Activated T-cell treated with anti-CD3 and anti-CD28 coated beads, Interleukin-2, amount 50 U/mL, for 72 hours (primary cell): ENCODE measurements around the gene MAPKAP1. TPM values are rescaled to one million over a fixed set of nuclear protein-coding genes. Genes with fewer than 3 reads are reported as not detected.

Experiments used
- ATAC-seq, 2 donors: fragments of 150-1000 bp; cut with Tn5 transposase; replicated peaks in 1 of 2; 2 replicates each; pipeline ENCODE4 v1.10.0; 2021; ENCODE audit warnings: moderate library complexity in 2 of 2, mild to moderate bottlenecking in 1 of 2
- DNase-seq, 2 donors: peaks; one replicate each; pipeline ENCODE4 v3.0.0; 2021 to 2022; ENCODE audit warnings: mixed read lengths in 1 of 2
- H3K27ac Mint-ChIP-seq: one replicate; pipeline ENCODE4 v1.8.0; 2022; ENCODE audit warnings: mild to moderate bottlenecking, moderate library complexity, mixed read lengths
- H3K27me3 Mint-ChIP-seq: one replicate; pipeline ENCODE4 v1.8.0; 2022; ENCODE audit warnings: low read depth, mixed read lengths
- H3K36me3 Mint-ChIP-seq, 2 donors: one replicate each; pipeline ENCODE4 v1.8.0; 2022; ENCODE audit warnings: mixed read lengths in 2 of 2, mild to moderate bottlenecking in 1 of 2; ENCODE audit not compliant: insufficient read depth in 2 of 2
- H3K4me1 Mint-ChIP-seq: one replicate; pipeline ENCODE4 v1.8.0; 2022; ENCODE audit warnings: low read depth, mixed read lengths
- H3K4me3 Mint-ChIP-seq, 2 donors: one replicate each; pipeline ENCODE4 v1.8.0; 2022; ENCODE audit warnings: mild to moderate bottlenecking in 2 of 2, mixed read lengths in 2 of 2, moderate library complexity in 2 of 2
- H3K9me3 Mint-ChIP-seq, 2 donors: one replicate each; pipeline ENCODE4 v1.8.0; 2022; ENCODE audit warnings: mixed read lengths in 2 of 2
- total RNA-seq, 2 donors: library from RNA; stranded (reverse); gene quantifications; one replicate each; pipeline ENCODE4 v1.2.3, GENCODE V29; 2022

MAPKAP1 gene
- total RNA-seq, 2 donors from 2014 or later = 42.1 to 42.8 TPM

DNA sequence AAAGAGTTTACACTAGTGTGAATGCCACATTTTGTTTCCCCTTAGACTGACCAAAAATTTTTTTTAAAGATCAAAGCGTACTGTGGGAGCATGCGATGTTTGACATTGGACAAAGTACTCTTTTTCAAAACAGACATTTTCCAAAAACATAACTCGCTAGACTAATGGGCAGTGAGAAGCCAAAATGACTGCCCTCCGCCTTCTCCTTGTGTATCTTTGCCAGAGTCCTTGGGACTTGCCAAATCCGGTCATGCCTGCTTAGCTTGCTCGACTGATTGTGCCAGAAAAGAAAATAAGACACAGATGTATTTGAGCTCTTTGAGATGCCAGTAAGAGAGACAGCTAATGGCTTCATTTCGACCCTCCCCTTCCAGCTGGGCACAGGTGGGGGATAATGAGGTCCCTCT, 157.5 kb downstream of the MAPKAP1 start:
- ATAC-seq = no peak
- H3K4me1 Mint-ChIP-seq = no peaks in the 10 kb centered on the region
- no peaks in the 10 kb centered on the region for H3K36me3 Mint-ChIP-seq
- no peaks in the 10 kb centered on the region for H3K27me3 Mint-ChIP-seq
- no peak for DNase-seq
- no peaks in the 10 kb centered on the region for H3K9me3 Mint-ChIP-seq
- H3K27ac Mint-ChIP-seq = no peak overlapping the region
- no peak overlapping the region for H3K4me3 Mint-ChIP-seq

DNA sequence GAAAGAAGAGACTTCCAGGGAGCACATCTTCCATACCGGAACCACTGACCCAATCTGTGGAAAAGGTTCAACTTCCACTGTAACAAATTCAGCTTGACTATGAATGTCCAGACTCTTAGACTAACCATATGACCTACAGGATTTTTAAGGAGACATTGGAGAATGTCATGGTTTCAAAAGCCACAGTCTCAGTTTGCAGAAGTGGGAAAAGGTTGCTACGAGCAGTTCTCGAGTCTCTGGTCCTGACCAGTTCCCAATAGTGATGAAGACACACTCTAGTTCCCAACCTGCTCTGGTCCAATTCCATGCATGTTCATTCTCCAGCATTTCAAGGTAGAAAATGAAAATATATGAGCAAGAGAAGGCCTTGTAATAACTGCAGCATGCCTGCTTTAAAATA, 158.0 kb downstream of the MAPKAP1 start:
- no peaks in the 10 kb centered on the region for H3K36me3 Mint-ChIP-seq
- ATAC-seq (no peak), DNase-seq (no peak)
- no peak overlapping the region for H3K27ac Mint-ChIP-seq
- no peak overlapping the region for H3K4me3 Mint-ChIP-seq
- no peaks in the 10 kb centered on the region for H3K4me1 Mint-ChIP-seq
- H3K9me3 Mint-ChIP-seq = no peaks in the 10 kb centered on the region
- no peaks in the 10 kb centered on the region for H3K27me3 Mint-ChIP-seq

DNA sequence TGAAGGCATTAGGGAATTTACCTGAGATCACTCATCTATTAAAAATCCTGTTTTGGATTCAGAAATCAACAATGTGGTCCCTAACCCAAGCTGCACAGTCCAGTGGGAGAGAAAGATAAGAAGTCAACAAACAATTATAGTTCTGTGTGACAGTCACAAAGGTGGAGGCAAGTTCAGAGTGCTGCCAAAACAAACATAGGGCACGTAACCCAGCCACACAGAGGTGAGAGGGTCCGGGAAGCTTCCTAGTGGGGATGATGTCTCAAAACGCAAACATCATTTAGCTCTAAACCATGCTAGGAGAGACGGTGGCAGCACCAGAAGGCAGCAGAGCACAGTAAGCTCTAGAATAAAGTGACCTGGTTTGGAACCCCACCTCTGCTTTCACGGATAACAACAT, 158.9 kb downstream of the MAPKAP1 start:
- Mint-ChIP-seq H3K4me1 (no peaks in the 10 kb centered on the region), H3K27ac (peak overlapping the region; percentile 22), H3K9me3 (no peaks in the 10 kb centered on the region), H3K4me3 (no peak overlapping the region), H3K27me3 (no peaks in the 10 kb centered on the region), H3K36me3 (no peaks in the 10 kb centered on the region)
- ATAC-seq (no peak), DNase-seq (no peak)

DNA sequence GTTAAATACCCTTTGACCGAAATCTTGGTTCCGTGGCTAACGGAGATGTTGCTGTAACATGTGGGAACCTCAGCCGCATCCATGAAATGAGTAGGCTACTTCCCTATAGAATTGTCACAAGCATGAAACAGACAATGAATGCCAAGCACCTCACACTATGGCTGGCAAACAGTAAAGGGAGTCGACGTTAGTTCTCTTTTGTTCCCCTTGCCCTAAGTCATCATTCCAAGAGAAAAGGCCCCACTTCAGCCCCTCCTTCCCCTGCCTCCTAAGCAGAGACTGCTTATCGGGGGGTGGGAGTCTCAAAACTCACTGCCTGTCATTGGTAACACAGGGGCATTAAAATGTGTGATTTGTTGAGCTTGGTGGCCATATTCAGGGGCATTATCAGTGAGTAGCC, 159.6 kb downstream of the MAPKAP1 start:
- no peak for DNase-seq
- Mint-ChIP-seq H3K36me3 (no peaks in the 10 kb centered on the region), H3K9me3 (no peaks in the 10 kb centered on the region)

DNA sequence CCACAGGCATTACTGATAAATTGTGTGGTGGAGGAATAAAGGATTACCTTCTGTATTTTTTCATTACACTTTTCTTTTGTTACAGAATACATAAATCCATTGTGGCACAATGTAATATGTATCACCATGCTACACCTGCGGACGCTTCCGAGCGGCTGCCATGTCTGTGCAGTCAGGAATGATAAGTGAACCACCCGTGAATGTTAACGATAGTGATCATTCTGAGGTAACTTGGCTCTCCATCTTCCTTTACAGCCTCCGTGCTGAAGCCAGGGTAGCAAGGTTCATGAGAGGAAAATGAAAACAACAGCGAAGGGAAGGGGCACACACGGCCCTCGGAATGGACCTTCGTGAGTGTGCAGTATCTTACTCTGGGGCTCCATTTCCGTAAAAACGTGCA, 161.2 kb downstream of the MAPKAP1 start:
- Mint-ChIP-seq H3K27ac (no peak overlapping the region), H3K36me3 (peaks cover 0 to 2% of the 10 kb centered on the region in 2 donors), H3K9me3 (no peaks in the 10 kb centered on the region)

More for the DNA sequence above, 159.6 kb downstream of the MAPKAP1 start:
- Mint-ChIP-seq H3K27me3 (no peaks in the 10 kb centered on the region), H3K4me1 (no peaks in the 10 kb centered on the region), H3K4me3 (no peak overlapping the region), H3K27ac (no peak overlapping the region)
- ATAC-seq = no peak

DNA sequence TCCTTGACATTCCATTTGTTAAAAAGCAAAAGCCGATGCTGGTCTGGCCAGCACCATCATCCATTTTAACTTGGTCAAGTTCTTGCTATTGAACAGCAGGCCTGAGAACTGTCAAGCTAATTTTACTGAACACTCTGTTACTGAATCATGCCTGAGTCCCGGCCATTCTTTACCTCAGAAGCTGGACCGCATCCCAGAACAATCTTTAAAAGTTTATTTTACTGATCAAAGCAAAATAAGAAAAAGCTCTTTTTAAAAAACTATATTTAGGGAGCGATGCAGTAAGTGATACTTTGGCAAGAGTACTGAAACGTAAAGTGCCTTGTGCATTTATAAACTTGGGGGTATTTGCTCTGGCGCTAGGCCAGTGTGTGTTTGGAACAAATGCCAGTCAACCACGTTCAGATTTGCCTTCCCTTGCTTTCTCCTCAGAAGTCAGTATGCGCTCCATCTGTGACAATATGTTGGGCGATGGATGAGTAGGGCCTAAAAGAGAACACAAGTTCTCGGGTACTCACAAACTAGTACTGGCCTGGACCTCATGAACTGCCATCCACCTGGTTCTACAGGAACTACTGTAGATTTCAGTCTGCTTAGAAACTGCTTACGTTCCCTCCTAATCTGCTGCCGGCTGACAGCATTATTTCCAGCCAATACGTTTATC, 161.9 kb downstream of the MAPKAP1 start:
- H3K4me1 Mint-ChIP-seq = peaks cover 7% of the 10 kb centered on the region
- H3K4me3 Mint-ChIP-seq = no peak overlapping the region
- no peaks in the 10 kb centered on the region for H3K27me3 Mint-ChIP-seq
- H3K9me3 Mint-ChIP-seq = no peaks in the 10 kb centered on the region
- peaks cover 0 to 2% of the 10 kb centered on the region in 2 donors for H3K36me3 Mint-ChIP-seq
- H3K27ac Mint-ChIP-seq = no peak overlapping the region
- ATAC-seq (no peak), DNase-seq (no peak)

More for the DNA sequence above, 161.2 kb downstream of the MAPKAP1 start:
- DNase-seq (no peak), ATAC-seq (no peak)
- Mint-ChIP-seq H3K4me1 (peaks cover 2% of the 10 kb centered on the region), H3K27me3 (no peaks in the 10 kb centered on the region), H3K4me3 (no peak overlapping the region)

DNA sequence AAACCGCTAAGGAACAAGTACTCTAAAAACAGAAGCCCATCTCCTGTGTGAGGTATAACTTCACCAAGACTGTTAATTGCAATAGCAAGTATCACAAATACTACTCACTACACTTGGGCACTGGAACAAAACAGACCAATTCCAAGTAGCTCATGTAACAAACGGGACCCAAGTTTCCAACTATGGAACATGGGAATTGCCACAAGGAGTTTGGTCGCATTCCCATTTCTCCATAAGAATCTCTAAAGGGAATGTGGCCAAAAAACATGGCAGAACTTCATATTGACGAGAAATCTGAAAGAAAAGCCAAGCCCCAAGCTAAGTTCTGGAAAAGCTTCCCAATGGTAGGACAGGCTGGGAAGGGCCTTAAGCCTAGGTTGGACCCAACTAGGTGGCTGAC, 162.5 kb downstream of the MAPKAP1 start:
- no peak for ATAC-seq
- peaks cover 7% of the 10 kb centered on the region for H3K4me1 Mint-ChIP-seq
- H3K27me3 Mint-ChIP-seq = no peaks in the 10 kb centered on the region
- no peaks in the 10 kb centered on the region for H3K9me3 Mint-ChIP-seq
- H3K4me3 Mint-ChIP-seq = no peak overlapping the region
- peaks cover 0 to 2% of the 10 kb centered on the region in 2 donors for H3K36me3 Mint-ChIP-seq
- DNase-seq = no peak
- no peak overlapping the region for H3K27ac Mint-ChIP-seq

DNA sequence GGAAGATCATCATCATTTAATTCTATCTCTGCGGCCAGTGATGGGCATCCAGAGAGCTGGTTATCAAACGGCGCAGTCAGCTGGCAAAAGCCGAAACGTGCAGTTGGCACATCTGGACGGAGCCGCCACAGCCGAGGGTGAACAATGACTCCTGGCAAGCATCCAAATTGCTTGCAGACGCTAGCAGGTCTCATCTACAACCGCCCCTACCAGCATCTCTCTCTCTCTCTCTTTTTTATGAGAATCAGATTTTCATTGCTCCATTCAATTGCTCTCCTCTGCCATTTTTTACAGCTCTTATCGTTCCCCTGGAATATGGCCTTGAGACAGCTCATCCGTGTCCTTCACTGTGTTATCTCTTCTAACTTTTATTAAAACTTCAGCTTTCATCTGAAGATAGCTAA, 165.2 kb downstream of the MAPKAP1 start:
- H3K27me3 Mint-ChIP-seq = no peaks in the 10 kb centered on the region
- peaks cover 12% of the 10 kb centered on the region for H3K4me1 Mint-ChIP-seq
- peak overlapping the region; percentile 22 for H3K27ac Mint-ChIP-seq
- H3K9me3 Mint-ChIP-seq = no peaks in the 10 kb centered on the region
- no peak overlapping the region for H3K4me3 Mint-ChIP-seq
- DNase-seq (no peak), ATAC-seq (no peak)
- H3K36me3 Mint-ChIP-seq = peaks cover 0 to 4% of the 10 kb centered on the region in 2 donors

DNA sequence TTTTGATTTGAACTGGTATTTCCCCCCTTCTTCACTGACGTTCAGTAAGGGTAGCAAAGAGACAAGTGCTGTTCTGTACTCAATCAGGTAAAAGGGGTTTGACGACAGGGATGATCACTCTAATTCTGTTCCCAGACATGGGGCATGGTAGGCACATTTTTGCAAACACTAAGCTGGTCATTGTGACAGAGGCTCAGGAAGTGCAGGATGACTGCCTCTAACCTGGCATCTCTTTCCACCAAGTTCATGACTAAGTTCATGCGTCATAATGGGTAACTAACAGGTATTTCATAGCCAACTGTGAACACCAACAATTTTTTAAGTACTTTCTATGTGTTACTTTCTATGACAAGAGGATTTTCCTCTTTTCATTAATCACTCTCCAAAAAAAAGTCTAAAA, 166.5 kb downstream of the MAPKAP1 start:
- DNase-seq = no peak
- Mint-ChIP-seq H3K27me3 (no peaks in the 10 kb centered on the region), H3K27ac (no peak overlapping the region), H3K36me3 (peaks cover 0 to 4% of the 10 kb centered on the region in 2 donors), H3K9me3 (no peaks in the 10 kb centered on the region), H3K4me1 (peaks cover 12% of the 10 kb centered on the region), H3K4me3 (no peak overlapping the region)
- ATAC-seq = peak; percentile 46 to 63

DNA sequence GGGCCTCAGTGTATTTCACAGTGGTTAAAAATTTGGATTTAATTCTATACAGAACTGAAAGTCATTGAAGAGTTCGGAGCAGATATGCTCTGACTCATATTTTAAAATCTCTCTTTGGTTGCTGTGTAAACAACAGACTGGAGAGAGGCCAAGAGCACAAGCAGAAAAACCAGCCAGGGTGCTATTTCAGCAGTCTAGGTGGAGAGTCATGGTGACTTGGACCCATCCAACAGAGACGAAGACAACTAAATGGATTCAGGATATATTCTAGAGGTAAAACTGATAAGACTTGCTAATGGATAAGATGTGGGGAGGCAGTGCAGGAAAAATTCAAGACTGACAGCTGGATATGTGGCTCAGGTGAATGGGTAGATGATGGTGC, 168.9 kb downstream of the MAPKAP1 start:
- Mint-ChIP-seq H3K27me3 (no peaks in the 10 kb centered on the region), H3K27ac (peak overlapping the region; percentile 39)

DNA sequence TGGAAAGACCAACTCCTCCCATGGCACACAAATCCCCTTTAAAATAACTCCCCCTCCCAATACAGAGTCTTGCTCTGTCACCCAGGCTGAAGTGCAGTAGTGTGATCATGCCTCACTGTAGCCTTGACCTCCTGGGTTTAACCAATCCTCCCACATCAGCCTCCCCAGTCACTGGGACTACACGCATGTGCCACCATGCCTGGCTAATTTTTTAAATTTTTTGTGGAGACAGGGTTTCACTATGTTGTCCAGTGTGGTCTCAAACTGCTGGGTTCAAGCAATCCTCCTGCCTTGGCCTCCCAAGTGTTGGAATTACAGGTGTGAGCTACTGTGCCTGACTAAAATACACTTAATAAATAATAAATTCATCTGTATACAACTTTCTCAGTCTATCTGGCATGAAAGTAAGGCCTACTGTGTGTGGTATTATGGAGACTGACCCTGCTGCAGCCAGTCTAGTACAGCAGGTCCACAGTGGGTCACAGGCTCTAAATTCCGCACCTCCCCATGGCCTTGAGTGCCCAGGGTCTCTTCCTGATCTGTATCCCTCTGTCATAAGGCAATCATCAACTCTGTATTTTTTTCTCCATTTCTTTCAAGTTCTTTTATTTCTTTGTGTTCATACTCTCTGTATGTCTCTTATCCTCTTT, 169.4 kb downstream of the MAPKAP1 start:
- Mint-ChIP-seq H3K9me3 (no peaks in the 10 kb centered on the region), H3K27ac (peak overlapping the region; percentile 39), H3K36me3 (peaks cover 0 to 4% of the 10 kb centered on the region in 2 donors), H3K27me3 (no peaks in the 10 kb centered on the region), H3K4me3 (no peak overlapping the region), H3K4me1 (peaks cover 12% of the 10 kb centered on the region)
- no peak for ATAC-seq
- DNase-seq = no peak

More for the DNA sequence above, 168.9 kb downstream of the MAPKAP1 start:
- Mint-ChIP-seq H3K4me3 (no peak overlapping the region), H3K36me3 (peaks cover 0 to 4% of the 10 kb centered on the region in 2 donors), H3K9me3 (no peaks in the 10 kb centered on the region), H3K4me1 (peaks cover 12% of the 10 kb centered on the region)
- DNase-seq = no peak
- no peak for ATAC-seq

DNA sequence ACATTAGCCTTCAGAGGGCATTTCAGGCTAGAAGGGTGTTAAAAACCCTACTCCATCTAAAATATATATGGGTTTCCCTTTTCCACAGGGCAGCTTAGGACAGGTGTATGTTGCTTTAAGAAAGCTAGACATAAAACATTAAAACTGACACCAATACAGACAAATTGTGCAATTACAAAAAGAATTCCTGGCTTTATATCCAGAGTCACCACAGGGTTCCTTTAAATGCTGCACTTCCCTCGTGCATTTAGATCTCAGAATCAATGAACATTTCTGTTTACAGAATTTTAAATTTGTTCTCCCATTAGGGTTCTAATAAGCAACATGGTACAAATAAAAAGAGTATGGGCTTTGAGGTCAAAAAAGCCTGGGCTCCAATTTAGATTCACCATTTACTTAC, 170.2 kb downstream of the MAPKAP1 start:
- peaks cover 0 to 2% of the 10 kb centered on the region in 2 donors for H3K36me3 Mint-ChIP-seq
- H3K27me3 Mint-ChIP-seq = no peaks in the 10 kb centered on the region
- no peak overlapping the region for H3K4me3 Mint-ChIP-seq
- peaks cover 12% of the 10 kb centered on the region for H3K4me1 Mint-ChIP-seq
- ATAC-seq (no peak), DNase-seq (no peak)
- H3K27ac Mint-ChIP-seq = no peak overlapping the region
- no peaks in the 10 kb centered on the region for H3K9me3 Mint-ChIP-seq

DNA sequence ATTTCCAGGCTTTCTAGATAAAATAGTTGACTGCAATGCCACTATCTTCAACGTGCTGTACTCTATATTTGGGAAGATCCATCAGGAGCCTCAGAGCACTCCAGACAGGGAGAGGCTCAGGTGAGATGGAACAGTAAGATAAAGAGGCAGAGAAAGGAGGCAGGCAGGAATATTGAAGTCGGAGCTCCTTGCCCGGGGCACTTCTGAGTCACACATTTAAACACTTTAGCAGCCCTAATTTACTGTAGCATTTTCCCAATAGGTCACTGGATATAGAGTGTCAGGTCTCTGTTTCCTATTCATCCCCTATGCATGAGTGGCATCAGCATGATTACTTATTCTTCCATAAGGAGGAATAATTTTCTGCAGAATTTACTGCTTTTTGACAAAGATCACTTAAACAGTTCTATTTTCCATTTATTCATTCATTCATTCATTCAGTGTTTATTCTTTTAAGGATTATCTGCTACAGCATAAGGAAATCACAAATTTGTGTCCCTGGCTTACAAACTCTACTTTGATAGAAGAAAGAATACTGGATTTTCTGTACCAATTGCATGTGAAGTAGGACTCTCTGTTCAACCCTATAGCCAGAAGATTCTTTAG, 170.7 kb downstream of the MAPKAP1 start:
- Mint-ChIP-seq H3K4me3 (no peak overlapping the region), H3K4me1 (peaks cover 14% of the 10 kb centered on the region)

More for the DNA sequence above, 170.7 kb downstream of the MAPKAP1 start:
- H3K36me3 Mint-ChIP-seq = peaks cover 0 to 2% of the 10 kb centered on the region in 2 donors
- no peaks in the 10 kb centered on the region for H3K27me3 Mint-ChIP-seq
- H3K27ac Mint-ChIP-seq = no peak overlapping the region
- DNase-seq (no peak), ATAC-seq (no peak)
- H3K9me3 Mint-ChIP-seq = no peaks in the 10 kb centered on the region
